SK-N-DZ (cell line): ENCODE measurements around the gene EGR1. TPM values are rescaled to one million over a fixed set of nuclear protein-coding genes. Genes with fewer than 3 reads are reported as not detected.

Experiments used
- DNase-seq: peaks from one replicate; pipeline ENCODE4 v3.0.0-alpha.2; 2015; ENCODE audit warnings: low spot score
- polyA plus RNA-seq, 2 experiments: library from polyadenylated mRNA; depleted of rRNA; stranded (reverse); fragments of >200 nt; gene quantifications; 2 replicates each; pipeline ENCODE4 v1.2.3, GENCODE V29; 2014

The EGR1 gene
- 1.2 and 3.4 TPM in 2 replicates for polyA plus RNA-seq (2014; cell fraction: cytosol; rRNA removed)
- 3.8 and 16.0 TPM in 2 replicates for polyA plus RNA-seq (2014; cell fraction: nucleus; rRNA removed)

GRCh38 chr5:138465261-138466124, at the start of gene EGR1:
EGR1 (plus strand) TSS chr5:138465479; CDS start chr5:138465762, 283 bp downstream.
- DNase-seq, result peak; percentile 96

GRCh38 chr5:138418444-138418843, 46.8 kb upstream of the EGR1 start:
- no peak for DNase-seq

GRCh38 chr5:138425079-138425478, 40.2 kb upstream of the EGR1 start:
- no peak for DNase-seq

GRCh38 chr5:138435943-138436342, 29.3 kb upstream of the EGR1 start:
- no peak for DNase-seq

GRCh38 chr5:138438003-138438723, 27.1 kb upstream of the EGR1 start:
- no peak for DNase-seq

- DNase-seq, result peak; percentile 70
These were observed 26.4 kb upstream of the EGR1 start, which contains the start of gene REEP2 for GRCh38 chr5:138438724-138439476. REEP2 (plus strand) TSS chr5:138439057; CDS start chr5:138439209, 152 bp downstream.

GRCh38 chr5:138439477-138440158, 25.7 kb upstream of the EGR1 start:
- DNase-seq, result peak; percentile 65

GRCh38 chr5:138440159-138441073, 24.9 kb upstream of the EGR1 start:
- DNase-seq, result no peak

- no peak for DNase-seq
These were observed 24.1 kb upstream of the EGR1 start for GRCh38 chr5:138441221-138441620.

GRCh38 chr5:138444078-138444773, 21.1 kb upstream of the EGR1 start:
- DNase-seq, result no peak

- DNase-seq, result no peak
These were observed 20.3 kb upstream of the EGR1 start for GRCh38 chr5:138444774-138445546.

GRCh38 chr5:138445547-138446271, 19.6 kb upstream of the EGR1 start:
- no peak for DNase-seq

- DNase-seq, result no peak
These were observed 17.2 kb upstream of the EGR1 start for GRCh38 chr5:138448070-138448469.

GRCh38 chr5:138448481-138449398, 16.5 kb upstream of the EGR1 start:
- peak; percentile 73 for DNase-seq

- DNase-seq, result peak; percentile 89
These were observed 15.6 kb upstream of the EGR1 start for GRCh38 chr5:138449501-138450239.

- no peak for DNase-seq
These were observed 14.3 kb upstream of the EGR1 start for GRCh38 chr5:138450971-138451370.
